Tibial nerve (tissue), 3 donors: Measurements from ENCODE around the gene NAPA.

ENCODE experiments used
- POLR2A ChIP-seq, 2 donors: fragments of 450-650 bp; IDR thresholded peaks; one replicate each; pipeline ENCODE4 v1.6.1; 2017; ENCODE audit warnings: antibody characterized with exemption in 2 of 2, mild to moderate bottlenecking in 2 of 2, moderate library complexity in 2 of 2
- TF ChIP-seq, protein P1 (sequence below), 5 experiments: fragments of 200-600 bp in 3 of 5; fragments of 450-650 bp in 2 of 5; sonication (generic) in 3 of 5; IDR thresholded peaks; one replicate each; pipeline ENCODE4 v1.5.1; 2016 to 2019; ENCODE audit warnings: antibody characterized with exemption in 5 of 5, mild to moderate bottlenecking in 3 of 5, moderate library complexity in 2 of 5

DNA sequence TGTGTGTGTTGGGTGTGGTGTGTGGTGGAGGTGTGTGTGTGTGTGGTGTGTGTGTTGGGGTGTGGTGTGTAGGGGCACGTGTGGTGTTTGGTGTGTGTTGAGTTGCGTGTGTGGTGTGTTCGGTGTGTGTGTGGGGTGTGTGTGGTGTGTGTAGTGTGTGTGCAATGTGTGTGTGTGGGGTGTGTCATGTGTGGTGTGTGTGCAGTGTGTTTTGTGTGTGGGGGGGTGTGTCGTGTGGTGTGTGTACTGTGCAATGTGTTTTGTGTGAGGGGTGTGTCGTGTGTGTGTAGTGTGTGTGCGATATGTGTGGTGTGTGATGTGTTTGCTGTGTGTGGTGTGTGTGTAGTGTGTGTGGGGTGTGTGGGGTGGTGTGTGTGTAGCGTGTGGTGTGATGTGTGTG, 24.8 kb downstream of the NAPA start:
- TF ChIP-seq, protein P1, sequence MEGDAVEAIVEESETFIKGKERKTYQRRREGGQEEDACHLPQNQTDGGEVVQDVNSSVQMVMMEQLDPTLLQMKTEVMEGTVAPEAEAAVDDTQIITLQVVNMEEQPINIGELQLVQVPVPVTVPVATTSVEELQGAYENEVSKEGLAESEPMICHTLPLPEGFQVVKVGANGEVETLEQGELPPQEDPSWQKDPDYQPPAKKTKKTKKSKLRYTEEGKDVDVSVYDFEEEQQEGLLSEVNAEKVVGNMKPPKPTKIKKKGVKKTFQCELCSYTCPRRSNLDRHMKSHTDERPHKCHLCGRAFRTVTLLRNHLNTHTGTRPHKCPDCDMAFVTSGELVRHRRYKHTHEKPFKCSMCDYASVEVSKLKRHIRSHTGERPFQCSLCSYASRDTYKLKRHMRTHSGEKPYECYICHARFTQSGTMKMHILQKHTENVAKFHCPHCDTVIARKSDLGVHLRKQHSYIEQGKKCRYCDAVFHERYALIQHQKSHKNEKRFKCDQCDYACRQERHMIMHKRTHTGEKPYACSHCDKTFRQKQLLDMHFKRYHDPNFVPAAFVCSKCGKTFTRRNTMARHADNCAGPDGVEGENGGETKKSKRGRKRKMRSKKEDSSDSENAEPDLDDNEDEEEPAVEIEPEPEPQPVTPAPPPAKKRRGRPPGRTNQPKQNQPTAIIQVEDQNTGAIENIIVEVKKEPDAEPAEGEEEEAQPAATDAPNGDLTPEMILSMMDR (IDR thresholded peaks at IDR 0.05) = no peak
- no peak for TF ChIP-seq POLR2A (IDR thresholded peaks at IDR 0.05)
